ENCODE measurements around the gene ANO9. TPM values are rescaled to one million over a fixed set of nuclear protein-coding genes. Genes with fewer than 3 reads are reported as not detected.
"Not testable (repeated sequence)": the region's sequence is repeated elsewhere in the genome, so short reads cannot be mapped to it uniquely, and the experiment has no call there.

Gene ANO9
- total RNA-seq, 1 experiment from 2014 or later, result 0.98 TPM

DNA sequence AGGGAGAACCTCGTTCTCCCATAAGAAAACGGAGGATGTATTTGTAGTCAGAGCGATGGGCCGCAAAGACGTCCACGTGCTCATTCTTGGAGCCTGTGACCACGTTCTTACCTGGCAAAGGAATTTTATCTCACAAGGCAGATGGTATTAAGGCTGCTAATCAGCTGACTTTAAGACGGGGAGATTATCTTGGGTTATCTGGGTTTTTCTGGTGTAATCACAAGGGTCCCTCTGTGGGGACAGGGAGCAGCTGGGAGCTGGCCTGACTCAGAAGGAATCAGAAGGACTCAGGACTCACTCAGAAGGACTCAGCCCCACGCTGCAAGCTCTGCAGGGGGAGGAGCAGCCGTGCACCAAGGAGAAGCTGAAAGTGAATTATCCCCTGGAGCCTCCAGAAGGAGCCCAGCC is 19.6 kb downstream of the ANO9 start:
- in situ Hi-C loops (cut with HindIII; ENCODE audit: low sequenced_read_pairs), result no loop called here
- DNase-seq (ENCODE audit: low spot score), result no peak

DNA sequence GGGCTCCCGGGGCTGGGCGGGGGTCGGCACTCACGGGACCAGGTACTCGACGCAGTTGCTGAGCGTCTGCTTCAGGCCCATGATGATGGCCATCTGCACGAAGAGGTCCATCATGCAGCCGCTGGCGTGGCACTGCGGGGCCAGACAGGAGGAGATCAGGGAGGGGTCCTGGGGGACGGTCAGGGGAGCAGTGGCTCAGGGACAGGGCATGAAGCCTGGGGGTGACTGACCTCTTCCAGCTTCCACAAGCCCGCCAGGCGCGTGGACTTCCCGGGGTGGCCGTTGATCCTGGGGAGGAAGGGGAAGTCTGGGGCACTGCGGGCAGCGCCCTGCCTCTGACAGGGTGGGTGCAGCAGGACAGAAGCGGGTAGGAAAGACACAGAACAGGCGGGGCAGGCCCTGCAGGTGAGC is 20.9 kb downstream of the ANO9 start:
- in situ Hi-C loops (cut with HindIII; ENCODE audit: low sequenced_read_pairs), result no loop called here
- no peak for DNase-seq (ENCODE audit: low spot score)

DNA sequence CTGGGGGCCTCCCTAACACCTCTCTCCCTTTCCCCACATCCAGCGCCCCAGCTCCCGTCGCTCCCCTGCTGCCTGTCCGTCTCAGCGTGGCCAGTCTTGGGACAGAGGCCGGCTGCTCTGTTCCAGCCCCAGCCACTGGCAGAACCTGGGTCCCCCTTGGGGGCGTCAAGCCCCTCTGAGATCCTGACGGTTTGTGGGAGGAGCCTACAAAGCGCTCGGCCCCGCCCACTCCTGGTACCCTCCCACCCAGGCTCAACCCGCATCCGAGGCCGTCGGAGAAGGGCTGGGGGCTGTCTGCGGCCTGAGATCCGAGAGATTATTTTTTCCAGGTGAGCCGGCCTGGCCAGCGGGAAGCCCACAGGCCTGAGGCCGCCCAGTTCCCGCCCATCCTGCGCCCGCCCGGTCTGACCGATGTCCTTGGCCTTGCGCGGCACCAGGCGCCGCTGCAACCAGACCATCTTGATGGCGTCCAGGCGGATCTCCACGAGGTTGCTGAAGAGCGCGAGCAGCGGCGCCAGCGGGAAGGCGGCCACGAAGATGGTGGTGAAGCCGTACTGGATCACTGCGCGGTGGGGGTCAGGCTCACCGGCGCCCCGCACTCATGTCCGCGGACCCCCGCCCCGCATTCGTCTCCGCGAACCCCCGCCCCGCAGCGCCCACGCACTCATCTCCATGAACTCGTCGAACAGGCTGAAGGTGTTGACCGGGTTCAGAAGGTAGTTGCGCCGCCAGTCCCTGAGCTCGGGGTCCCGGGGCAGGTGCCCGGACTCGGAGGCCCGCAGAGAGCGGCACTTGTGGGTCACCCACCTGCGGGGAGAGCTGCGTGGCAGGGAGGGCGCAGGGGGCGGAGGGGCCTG is 21.5 kb downstream of the ANO9 start:
- no peak for DNase-seq (ENCODE audit: low spot score)
- in situ Hi-C loops (cut with HindIII; ENCODE audit: low sequenced_read_pairs), result no loop called here

DNA sequence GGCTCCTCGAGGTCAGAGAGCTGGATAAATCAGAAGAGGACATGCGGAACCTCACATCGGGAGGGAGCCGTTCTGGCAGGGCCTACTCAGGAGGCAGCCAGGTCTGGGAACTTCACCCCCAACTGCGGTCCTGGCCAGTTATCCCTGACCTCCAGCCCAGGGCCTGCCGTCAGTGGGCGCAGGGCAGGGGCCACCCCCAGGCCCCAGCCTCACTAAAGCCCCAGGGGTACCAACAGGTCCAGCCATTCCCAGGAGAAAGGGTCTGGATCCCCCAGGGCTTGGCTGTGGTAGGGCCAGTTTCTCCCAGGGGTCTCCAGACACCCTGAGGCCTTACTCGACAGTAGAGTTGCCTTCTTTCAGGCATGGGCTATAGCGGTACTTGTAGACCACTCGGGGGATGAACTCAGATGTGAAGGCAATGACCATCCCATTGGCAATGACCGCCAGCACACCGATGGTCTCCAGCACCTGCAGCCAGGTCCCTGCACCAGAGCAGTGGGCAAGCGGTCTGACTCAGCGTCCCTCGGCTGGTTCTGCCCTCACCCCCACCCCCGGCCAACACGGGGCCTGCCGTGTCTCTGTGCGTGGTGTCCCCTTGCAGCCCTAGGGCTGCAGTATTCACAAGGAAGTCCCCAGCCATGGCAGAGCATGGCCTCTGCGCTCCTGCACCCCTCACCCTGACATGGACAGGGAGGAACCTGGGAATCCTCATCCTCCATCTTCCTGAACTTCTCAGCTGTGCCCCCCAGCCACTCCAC is 22.4 kb downstream of the ANO9 start:
- DNase-seq (ENCODE audit: low spot score), result no peak
- in situ Hi-C loops (cut with HindIII; ENCODE audit: low sequenced_read_pairs), result no loop called here

DNA sequence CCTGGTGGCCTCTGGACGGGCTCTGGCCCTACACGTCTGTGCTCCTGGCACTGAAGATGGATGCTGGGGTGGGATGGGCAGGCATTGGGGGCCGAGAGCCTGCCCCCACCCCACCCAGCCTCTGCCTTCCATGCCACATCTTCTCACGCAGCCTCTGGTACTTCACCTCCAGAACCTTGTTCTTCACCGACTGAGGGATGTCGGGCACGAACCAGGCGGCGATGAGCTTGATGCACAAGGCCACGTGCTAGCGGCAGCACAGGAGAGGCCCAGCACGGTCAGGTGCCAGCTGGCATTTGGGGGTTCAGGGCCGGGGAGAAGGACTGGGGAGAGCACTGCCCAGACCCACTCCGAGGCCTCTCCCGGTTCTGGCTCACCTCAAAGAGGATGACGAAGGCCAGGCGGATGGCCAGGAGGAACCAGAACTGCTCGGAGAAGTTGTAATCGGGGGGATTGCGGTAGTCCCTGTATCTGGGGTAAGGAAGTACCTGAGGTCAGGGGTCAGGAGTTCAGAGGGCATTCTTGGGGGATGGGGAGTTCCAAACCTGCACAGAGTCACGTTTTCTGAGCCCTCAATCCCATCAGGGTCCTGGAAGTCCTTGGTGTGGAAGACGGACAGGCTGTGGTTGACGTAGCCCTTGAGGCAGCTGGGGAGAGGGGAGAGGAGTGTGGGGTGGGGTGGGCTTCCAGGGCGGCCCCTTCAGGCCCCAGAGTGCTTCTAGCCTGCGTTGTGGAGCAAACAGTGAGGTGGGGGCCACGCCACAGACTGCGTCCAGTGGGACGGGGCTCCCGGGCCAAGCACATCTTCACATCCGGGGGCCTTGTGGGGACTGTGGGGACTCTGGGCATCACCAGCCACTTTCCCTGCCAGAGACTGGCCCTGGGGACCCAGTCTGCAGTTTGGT is 23.2 kb downstream of the ANO9 start:
- DNase-seq (ENCODE audit: low spot score), result no peak
- in situ Hi-C loops (cut with HindIII; ENCODE audit: low sequenced_read_pairs), result no loop called here

DNA sequence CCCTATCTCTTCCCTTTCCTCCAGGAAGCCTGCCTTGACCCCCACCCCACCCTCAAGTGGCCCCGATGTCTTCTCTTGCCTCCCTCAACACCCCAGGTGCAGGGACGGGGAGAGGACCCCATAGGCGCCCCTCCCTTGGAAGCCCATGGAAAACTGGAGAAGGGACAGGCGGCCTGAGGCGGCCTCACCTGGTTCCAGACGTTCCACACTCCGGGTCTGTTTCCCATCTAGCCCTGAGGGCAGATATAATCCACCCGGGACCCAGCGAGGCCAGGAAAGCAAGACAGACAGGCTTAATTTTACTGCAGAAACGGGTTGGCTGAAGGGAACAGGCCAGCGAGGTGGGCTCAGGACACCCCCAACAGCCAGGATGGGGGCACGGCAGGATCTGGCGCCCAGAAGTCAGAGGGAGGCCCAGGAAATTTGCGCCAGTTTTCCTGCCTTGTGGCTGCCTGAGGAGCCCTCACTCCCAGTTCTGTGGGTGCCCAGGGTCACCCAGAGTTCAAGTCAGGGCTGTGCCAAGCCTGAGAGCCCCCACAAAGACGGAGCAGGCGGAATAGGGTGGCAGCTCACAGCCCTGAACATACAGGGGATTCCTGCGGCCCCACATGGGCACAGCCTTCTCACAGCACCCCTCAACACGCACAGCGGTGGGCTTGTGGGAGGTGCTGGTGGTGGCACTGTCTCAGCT is 24.0 kb downstream of the ANO9 start:
- in situ Hi-C loops (cut with HindIII; ENCODE audit: low sequenced_read_pairs), result no loop called here
- DNase-seq (ENCODE audit: low spot score), result no peak

DNA sequence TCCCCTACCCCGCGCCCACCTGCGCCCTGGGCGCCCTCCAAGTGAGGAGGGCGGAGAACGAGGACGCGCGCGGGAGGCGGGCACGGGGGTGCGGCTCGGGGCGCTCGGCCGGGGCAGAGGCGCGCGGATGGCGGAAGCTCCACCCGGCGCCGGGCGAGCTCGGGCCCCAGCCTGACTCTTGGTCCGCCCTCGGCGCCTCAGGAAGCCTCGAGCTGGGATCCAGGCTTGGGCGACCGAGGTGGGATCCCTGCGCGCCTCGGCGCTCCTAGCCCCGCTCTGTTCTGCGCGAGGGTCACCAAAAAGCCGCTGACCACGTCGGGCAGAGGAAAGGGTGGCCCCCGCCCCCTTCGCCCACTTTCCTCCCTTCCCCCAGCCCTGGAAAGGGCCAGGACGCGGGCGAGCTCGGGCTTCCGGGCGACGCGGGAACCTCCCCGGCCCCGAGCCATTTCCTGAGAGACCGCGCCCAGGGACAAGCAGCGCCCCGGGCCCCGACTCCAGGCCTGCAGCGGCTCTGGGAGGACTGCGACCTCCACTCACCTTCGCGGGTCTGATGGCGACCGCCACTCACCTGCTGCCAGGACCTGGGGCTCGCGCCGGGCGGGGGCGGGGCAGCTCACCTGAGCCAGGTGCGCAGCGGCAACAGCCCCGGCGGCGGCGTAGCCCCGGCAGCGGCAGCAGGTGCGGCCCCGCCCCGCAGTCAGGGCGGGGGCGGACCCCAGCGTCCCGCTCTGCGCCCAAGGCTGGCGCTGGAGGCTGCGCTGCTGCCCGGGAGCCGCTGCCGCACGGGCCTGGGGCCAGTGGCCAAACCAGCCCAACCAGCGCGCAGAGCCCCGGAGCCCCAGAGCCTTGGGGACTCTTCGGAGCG is 24.8 kb downstream of the ANO9 start:
- no peak for DNase-seq (ENCODE audit: low spot score)
- in situ Hi-C loops (cut with HindIII; ENCODE audit: low sequenced_read_pairs), result no loop called here

DNA sequence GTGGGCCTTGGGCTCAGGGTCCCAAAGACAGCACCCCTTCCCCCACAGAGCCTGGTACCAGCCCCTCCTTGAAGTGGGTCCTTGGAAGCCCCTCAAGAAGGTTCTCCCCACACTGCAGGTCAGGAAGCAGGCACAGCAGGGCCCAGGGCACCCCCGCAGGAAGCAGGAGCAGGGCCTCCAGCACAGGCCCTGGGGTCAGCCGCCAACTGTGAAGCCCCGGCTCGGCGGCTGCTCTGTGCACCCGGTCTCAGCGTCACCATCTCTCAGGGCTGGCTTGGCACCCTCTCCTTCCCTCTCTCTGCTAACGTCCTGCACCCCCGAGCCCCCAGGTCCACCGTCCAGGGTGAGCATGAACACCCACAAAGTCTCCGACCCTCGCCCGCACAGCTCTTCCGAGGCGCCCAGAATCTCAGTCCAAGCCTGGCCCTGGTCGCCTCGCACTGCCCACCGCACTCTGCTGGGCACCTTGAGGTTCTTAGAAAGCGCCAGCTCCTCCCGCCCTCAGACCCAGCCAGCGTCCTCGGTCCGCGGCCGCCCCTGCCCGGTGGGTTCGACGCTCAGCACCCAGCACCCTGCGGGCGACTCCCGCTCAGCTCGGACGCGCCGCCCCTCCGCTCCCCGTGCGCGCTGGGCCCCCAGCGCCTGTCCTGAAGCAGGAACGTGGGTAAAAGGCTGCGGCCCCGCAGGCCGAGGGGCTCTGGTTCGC is 25.6 kb downstream of the ANO9 start:
- no peak for DNase-seq (ENCODE audit: low spot score)
- in situ Hi-C loops (cut with HindIII; ENCODE audit: low sequenced_read_pairs), result no loop called here

DNA sequence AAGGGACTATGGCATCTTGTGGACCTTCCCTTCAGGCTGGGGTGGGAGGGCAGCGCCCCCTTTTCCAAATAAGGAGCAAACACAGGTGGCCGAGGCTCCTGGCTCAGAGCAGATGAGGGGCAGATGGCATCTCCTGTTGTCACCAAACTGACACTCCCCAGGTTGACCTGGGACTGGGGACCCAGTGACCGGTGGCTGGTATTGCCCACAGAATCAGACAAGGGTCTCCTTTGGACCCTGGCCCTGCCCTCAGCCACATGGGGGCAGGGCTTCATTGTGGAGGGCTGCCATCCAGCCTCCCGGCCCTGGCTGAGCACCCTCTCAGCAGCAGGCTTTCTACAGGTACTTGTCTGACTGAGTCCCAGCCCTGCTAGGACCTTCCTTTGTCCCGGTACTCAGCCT is 26.2 kb downstream of the ANO9 start:
- in situ Hi-C loops (cut with HindIII; ENCODE audit: low sequenced_read_pairs), result no loop called here
- DNase-seq (ENCODE audit: low spot score), result no peak

DNA sequence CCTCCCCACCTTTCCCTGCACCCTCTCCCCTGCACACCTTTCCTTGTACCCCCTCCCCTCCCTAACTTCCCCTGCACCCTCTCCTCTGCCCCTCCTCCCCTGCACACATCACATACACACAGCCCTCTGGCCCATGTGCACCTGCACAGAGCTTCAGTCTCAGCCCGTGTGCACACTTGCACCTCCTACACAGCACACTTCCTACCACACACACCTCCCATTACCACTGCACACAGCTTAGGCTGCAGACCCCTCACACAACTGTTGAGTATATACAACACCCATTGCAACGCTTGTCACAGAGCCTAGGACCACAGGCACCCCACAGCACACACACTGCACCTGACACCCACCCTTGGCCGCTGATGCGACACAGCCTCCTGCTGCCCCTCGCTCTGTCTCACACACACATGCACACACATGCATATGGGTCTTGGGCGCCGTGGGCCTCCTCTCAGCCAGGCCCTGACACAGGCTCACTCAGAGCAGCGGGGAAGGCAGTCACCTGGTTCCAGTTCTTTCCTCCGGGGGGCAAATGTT is 27.4 kb downstream of the ANO9 start:
- DNase-seq (ENCODE audit: low spot score), result no peak
- in situ Hi-C loops (cut with HindIII; ENCODE audit: low sequenced_read_pairs), result no loop called here

DNA sequence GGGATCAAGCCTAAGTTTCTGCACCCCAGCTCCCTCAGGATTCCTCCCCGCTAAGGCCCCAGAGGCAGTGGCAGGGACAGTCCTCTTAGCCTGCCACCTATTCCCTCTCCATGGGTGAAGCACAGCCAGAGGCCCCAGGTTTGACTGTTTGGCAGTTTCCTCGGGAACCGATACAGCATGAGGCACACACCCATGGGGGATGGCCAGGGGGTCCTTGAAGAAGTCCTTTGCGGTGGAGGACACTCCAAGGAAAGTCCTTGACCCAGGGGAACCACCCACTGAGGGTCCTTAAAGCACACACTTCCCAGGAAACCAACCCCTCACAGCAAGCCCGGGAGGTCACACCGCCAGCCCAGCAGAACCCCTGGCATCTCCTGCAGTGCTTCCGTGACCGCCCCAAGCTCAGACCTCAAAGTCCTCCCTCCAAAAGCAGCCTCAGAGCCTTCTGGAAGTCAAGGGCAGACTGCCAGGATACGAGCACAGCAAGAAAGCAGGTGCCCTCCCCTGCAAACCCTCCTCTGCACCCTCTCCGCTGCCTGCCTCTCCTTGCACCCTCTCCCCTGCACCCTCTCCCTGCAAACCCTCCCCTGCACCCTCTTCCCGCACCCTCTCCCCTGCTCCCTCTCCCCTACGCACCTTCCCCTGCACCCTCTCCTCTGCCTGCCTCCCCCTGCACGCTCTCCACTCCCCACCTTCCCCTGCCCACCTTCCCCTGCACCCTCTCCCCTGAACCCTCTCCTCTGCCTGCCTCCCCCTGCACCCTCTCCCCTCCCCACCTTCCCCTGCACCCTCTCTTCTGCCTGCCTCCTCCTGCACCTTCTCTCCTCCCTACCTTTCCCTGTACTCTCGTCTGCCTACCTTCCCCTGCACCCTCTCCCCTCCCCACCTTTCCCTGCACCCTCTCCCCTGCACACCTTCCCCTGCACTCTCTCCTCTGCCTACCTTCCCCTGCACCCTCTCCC is 28.4 kb downstream of the ANO9 start:
- no peak for DNase-seq (ENCODE audit: low spot score)
- in situ Hi-C loops (cut with HindIII; ENCODE audit: low sequenced_read_pairs), result no loop called here

DNA sequence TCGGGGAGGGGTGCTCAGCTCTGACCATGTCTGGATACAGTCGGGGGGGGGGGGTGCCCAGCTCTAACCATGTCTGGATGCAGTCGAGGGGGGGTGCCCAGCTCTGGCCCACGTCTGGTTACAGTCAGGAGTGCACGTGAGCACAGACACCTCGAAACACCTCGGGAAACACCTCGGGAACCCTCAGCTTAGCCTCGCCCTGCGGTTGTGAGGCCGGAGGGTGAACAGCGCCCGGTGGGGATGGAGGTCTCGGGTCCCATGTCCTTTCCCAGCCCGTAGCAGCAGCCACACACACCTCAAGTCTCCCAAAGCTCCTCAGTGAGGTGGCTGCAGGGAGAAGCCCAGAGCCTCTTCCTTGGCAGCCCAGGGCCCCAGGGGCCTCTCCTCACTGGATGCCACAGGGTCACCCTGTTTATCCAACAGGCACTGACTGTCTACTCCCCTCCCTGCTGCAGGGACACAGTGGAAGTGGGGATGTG is 29.1 kb downstream of the ANO9 start:
- in situ Hi-C loops (cut with HindIII; ENCODE audit: low sequenced_read_pairs), result no loop called here
- no peak for DNase-seq (ENCODE audit: low spot score)

DNA sequence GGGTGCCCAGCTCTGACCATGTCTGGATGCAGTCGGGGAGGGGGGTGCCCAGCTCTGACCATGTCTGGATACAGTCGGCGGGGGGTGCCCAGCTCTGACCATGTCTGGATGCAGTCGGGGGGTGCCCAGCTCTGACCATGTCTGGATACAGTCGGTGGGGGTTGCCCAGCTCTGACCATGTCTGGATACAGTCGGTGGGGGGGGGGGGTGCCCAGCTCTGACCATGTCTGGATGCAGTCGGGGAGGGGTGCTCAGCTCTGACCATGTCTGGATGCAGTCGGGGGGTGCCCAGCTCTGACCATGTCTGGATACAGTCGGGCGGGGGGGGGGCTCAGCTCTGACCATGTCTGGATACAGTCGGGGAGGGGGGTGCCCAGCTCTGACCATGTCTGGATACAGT is 30.3 kb downstream of the ANO9 start:
- in situ Hi-C loops (cut with HindIII; ENCODE audit: low sequenced_read_pairs); DNase-seq (ENCODE audit: low spot score): not testable (repeated sequence)

DNA sequence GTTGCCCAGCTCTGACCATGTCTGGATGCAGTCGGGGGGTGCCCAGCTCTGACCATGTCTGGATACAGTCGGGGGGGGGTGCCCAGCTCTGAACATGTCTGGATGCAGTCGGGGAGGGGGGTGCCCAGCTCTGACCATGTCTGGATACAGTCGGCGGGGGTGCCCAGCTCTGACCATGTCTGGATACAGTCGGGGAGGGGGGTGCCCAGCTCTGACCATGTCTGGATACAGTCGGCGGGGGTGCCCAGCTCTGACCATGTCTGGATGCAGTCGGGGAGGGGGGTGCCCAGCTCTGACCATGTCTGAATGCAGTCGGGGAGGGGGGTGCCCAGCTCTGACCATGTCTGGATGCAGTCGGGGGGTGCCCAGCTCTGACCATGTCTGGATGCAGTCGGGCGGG is 31.1 kb downstream of the ANO9 start:
- DNase-seq (ENCODE audit: low spot score); in situ Hi-C loops (cut with HindIII; ENCODE audit: low sequenced_read_pairs): not testable (repeated sequence)

DNA sequence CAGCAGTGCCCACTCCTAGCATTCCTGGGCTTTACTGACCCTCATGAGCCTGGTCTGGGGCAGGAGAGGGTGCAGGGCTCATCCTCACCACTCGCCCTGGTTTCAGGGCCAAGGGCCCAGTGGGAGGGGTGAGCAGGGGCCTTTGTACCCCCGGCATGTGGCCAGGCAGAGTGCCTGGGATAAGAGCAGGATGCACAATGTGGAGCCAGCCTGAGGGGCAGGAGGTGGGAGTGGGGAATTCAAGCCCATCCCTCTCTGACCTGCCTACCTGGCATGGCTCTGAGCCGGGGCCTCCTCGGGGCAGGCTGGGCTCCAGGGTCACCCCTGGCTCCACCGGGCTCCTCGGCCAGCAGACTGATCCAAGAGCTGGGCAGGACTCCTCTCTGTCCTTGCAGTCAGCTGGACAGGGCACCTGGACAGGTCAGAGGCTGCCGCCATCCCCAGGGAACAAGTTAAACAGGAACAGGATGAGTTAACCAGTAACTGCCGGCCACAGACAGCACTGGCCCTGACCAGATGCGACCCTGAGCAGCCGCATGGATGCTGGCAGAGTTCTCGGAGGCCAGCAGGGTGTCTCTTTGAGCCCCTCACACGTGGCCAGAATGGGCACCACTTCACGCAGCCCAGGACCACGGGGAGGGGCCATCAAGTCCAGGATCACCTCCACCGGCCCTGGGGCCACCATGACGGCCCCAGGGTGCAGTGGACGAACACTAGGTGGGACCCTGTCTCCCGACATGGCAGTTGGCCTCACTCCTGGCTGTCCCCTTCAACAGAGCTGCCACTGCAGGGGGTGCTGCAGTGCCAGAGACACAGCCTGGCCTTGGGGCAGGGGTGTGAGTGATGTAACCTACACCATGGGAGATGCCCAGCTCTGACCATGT is 32.0 kb downstream of the ANO9 start:
- no peak for DNase-seq (ENCODE audit: low spot score)
- in situ Hi-C loops (cut with HindIII; ENCODE audit: low sequenced_read_pairs), result no loop called here
